Suprapubic skin (tissue), 4 donors: ENCODE results near the gene CUBN.

Experiments
- CTCF ChIP-seq, 2 donors: fragments of 200-600 bp in 1 of 2; fragments of 450-650 bp in 1 of 2; sonication (generic) in 1 of 2; IDR thresholded peaks; one replicate each; pipeline ENCODE4 v1.5.1; 2016 to 2019; ENCODE audit warnings: antibody characterized with exemption in 2 of 2, mild to moderate bottlenecking in 1 of 2, moderate library complexity in 1 of 2
- EP300 ChIP-seq: sonication (generic); formaldehyde crosslinking; IDR thresholded peaks from one replicate; pipeline ENCODE4 v1.6.1; 2017; ENCODE audit warnings: antibody characterized with exemption
- POLR2AphosphoS5 ChIP-seq, 3 donors: sonication (generic); formaldehyde crosslinking; IDR thresholded peaks; one replicate each; pipeline ENCODE4 v1.6.1; 2017; ENCODE audit warnings: antibody characterized with exemption in 3 of 3

- TF ChIP-seq CTCF (IDR thresholded peaks at IDR 0.05) (no peak), EP300 (no peak), POLR2AphosphoS5 (IDR thresholded peaks at IDR 0.05) (no peak)
Observed at GRCh38 chr10:17029239-17029580, 100.4 kb downstream of the CUBN start.
